HCT116 (cell line): ENCODE results near the gene NCAPH2. TPM values are rescaled to one million over a fixed set of nuclear protein-coding genes. Genes with fewer than 3 reads are reported as not detected.
A peak's percentile ranks its signal among the peaks of the same experiment; 100 is the strongest.

Experiments used
- ATAC-seq: fragments of 200-7000 bp; cut with Tn5 transposase; 2 replicates; pipeline ENCODE4 v1.9.1; 2020; ENCODE audit warnings: mild to moderate bottlenecking, moderate library complexity
- BruUV-seq: library from RNA; stranded (reverse); fragments of 400-500 nt; replicated peaks from 2 replicates; lab custom pipeline; 2021; lab: Mats Ljungman, UMichigan
- CTCF ChIA-PET: fragments of 300-600 bp; sonication (Branson Sonifier 250); formaldehyde crosslinking; loops from one replicate; lab custom pipeline; 2021; ENCODE audit warnings: antibody characterized with exemption; lab: Charles Lee
- POLR2A ChIA-PET: fragments of 300-600, 350-600 bp; sonication (Branson Sonifier 250); formaldehyde crosslinking; loops from one replicate; lab custom pipeline; 2021; ENCODE audit warnings: antibody characterized with exemption; lab: Charles Lee
- RAD21 ChIA-PET, 2 experiments: fragments of 300-600 bp; sonication (Branson Sonifier 250); formaldehyde crosslinking; loops; one replicate each; lab custom pipeline; 2023; ENCODE audit warnings: low total read pairs in 2 of 2; ENCODE audit not compliant: uncharacterized antibody in 2 of 2, unreplicated experiment in 2 of 2, low non-redundant PET in 1 of 2; lab: Charles Lee
- DNase-seq: peaks from one replicate; pipeline ENCODE4 v3.0.0-alpha.2; 2010; ENCODE audit warnings: low read depth, low spot score
- H2AFZ ChIP-seq: fragments of 200-600 bp; shearing (Covaris generic), sonication (generic); 2 replicates; pipeline ENCODE4 v1.6.1; 2017; ENCODE audit warnings: low read depth, mixed run types, mixed read lengths, antibody characterized with exemption, low read length; ENCODE audit not compliant: poor library complexity, severe bottlenecking
- H3K27ac ChIP-seq: 2 replicates; pipeline ENCODE4 v1.5.1; 2012; ENCODE audit warnings: low read depth, low read length
- H3K27me3 ChIP-seq: fragments of 200-600 bp; sonication (generic); 2 replicates; pipeline ENCODE4 v1.6.1; 2016; ENCODE audit warnings: mixed run types, low read length, mixed read lengths; ENCODE audit not compliant: insufficient read depth
- H3K36me3 ChIP-seq, 2 experiments: fragments of 200-500 bp in 1 of 2; fragments of 200-600 bp in 1 of 2; sonication (Bioruptor generic) in 1 of 2; sonication (generic) in 1 of 2; 2 replicates each; pipeline versions ENCODE4 v1.5.1 to v1.6.1; 2014 to 2016; ENCODE audit warnings: low read length in 2 of 2, inconsistent platforms in 1 of 2, mixed read lengths in 1 of 2, mixed run types in 1 of 2; ENCODE audit not compliant: insufficient read depth in 2 of 2, control insufficient read depth in 1 of 2
- H3K4me1 ChIP-seq, 2 experiments: fragments of 200-600 bp in 1 of 2; sonication (generic) in 1 of 2; 2 replicates each; pipeline versions ENCODE4 v1.5.1 to v1.6.1; 2012 to 2017; ENCODE audit warnings: low read length in 2 of 2, inconsistent platforms in 1 of 2, mild to moderate bottlenecking in 1 of 2, mixed read lengths in 1 of 2, mixed run types in 1 of 2, moderate library complexity in 1 of 2; ENCODE audit not compliant: insufficient read depth in 2 of 2, control insufficient read depth in 1 of 2
- H3K4me2 ChIP-seq: fragments of 200-600 bp; sonication (generic); 2 replicates; pipeline ENCODE4 v1.6.1; 2017; ENCODE audit warnings: mixed run types, low read length, mixed read lengths
- H3K4me3 ChIP-seq, 2 experiments: fragments of 200-600 bp in 1 of 2; sonication (generic) in 1 of 2; replicated peaks in 1 of 2; 2 replicates each; pipeline ENCODE4 v1.5.1; 2011 to 2016; ENCODE audit warnings: low read length in 2 of 2, control low read depth in 1 of 2, low read depth in 1 of 2, mild to moderate bottlenecking in 1 of 2, mixed read lengths in 1 of 2, mixed run types in 1 of 2
- H3K79me2 ChIP-seq: fragments of 200-600 bp; sonication (generic); 2 replicates; pipeline ENCODE4 v1.6.1; 2017; ENCODE audit warnings: mild to moderate bottlenecking, mixed run types, low read length, moderate library complexity, mixed read lengths; ENCODE audit not compliant: insufficient read depth
- H3K9ac ChIP-seq: fragments of 200-600 bp; sonication (generic); 2 replicates; pipeline ENCODE4 v1.6.1; 2016; ENCODE audit warnings: low read length, mixed read lengths
- H3K9me2 ChIP-seq: fragments of 200-600 bp; sonication (generic), shearing (Covaris generic); 2 replicates; pipeline ENCODE4 v1.6.1; 2017; ENCODE audit warnings: mixed run types, mild to moderate bottlenecking, moderate library complexity; ENCODE audit not compliant: insufficient read depth
- H3K9me3 ChIP-seq, 2 experiments: fragments of 200-500 bp in 1 of 2; fragments of 200-600 bp in 1 of 2; sonication (Bioruptor generic) in 1 of 2; sonication (generic) in 1 of 2; 2 replicates each; pipeline ENCODE4 v1.6.1; 2014 to 2017; ENCODE audit warnings: low read length in 2 of 2, mixed read lengths in 2 of 2, inconsistent platforms in 1 of 2, low read depth in 1 of 2, mild to moderate bottlenecking in 1 of 2, mixed run types in 1 of 2, moderate library complexity in 1 of 2; ENCODE audit not compliant: control insufficient read depth in 1 of 2, insufficient read depth in 1 of 2
- H4K20me1 ChIP-seq: fragments of 200-600 bp; sonication (generic), shearing (Covaris generic); 2 replicates; pipeline ENCODE4 v1.6.1; 2017; ENCODE audit warnings: mixed run types, mild to moderate bottlenecking, moderate library complexity; ENCODE audit not compliant: insufficient read depth
- CBX3 ChIP-seq: IDR thresholded peaks from 2 replicates; pipeline ENCODE4 v1.6.1; 2012; ENCODE audit warnings: low read depth
- CEBPB ChIP-seq: IDR thresholded peaks from 2 replicates; pipeline ENCODE4 v1.6.1; 2012; ENCODE audit warnings: low read depth
- EGR1 ChIP-seq: IDR thresholded peaks from 2 replicates; pipeline ENCODE4 v1.6.1; 2012; ENCODE audit warnings: low read depth
- EZH2 ChIP-seq: fragments of 200-600 bp; sonication (generic); IDR thresholded peaks from 2 replicates; pipeline ENCODE4 v1.6.1; 2017; ENCODE audit warnings: antibody characterized with exemption, mixed run types
- JUND ChIP-seq: IDR thresholded peaks from 2 replicates; pipeline ENCODE4 v1.6.1; 2012
- POLR2A ChIP-seq: IDR thresholded peaks from 2 replicates; pipeline ENCODE4 v1.7.0; 2011; ENCODE audit warnings: borderline replicate concordance; ENCODE audit not compliant: insufficient read depth, insufficient read length; ENCODE audit errors: extremely low read depth
- RAD21 ChIP-seq: IDR thresholded peaks from 2 replicates; pipeline ENCODE4 v1.6.1; 2012; ENCODE audit warnings: low read depth, mild to moderate bottlenecking
- SP1 ChIP-seq: IDR thresholded peaks from 2 replicates; pipeline ENCODE4 v1.6.1; 2012; ENCODE audit warnings: low read depth
- SRF ChIP-seq: IDR thresholded peaks from 2 replicates; pipeline ENCODE4 v1.6.1; 2012; ENCODE audit warnings: low read depth
- TCF7L2 ChIP-seq: IDR thresholded peaks from 2 replicates; pipeline ENCODE4 v1.7.0; 2011; ENCODE audit warnings: borderline replicate concordance, inconsistent platforms; ENCODE audit not compliant: insufficient read depth, insufficient read length; ENCODE audit errors: extremely low read depth
- ZFX ChIP-seq: fragments of 450-650 bp; IDR thresholded peaks from 2 replicates; pipeline ENCODE4 v1.6.1; 2017
- intact Hi-C: fragments of 100-400 bp; cut with micrococcal nuclease; formaldehyde crosslinking; loops from 2 replicates; pipeline ENCODE4 v1.10.0; 2022
- total RNA-seq: library from RNA; stranded (reverse); gene quantifications from one replicate; pipeline ENCODE4 v1.2.1, GENCODE V29; 2021; ENCODE audit not compliant: unreplicated experiment
- TF ChIP-seq, protein P1 (sequence below): IDR thresholded peaks from 2 replicates; pipeline ENCODE4 v1.6.1; 2011; ENCODE audit warnings: mild to moderate bottlenecking, low read length, moderate library complexity; ENCODE audit not compliant: insufficient replicate concordance; ENCODE audit errors: extremely low read depth
- TF ChIP-seq, protein P2 (sequence below): IDR thresholded peaks from 2 replicates; pipeline ENCODE4 v1.6.1; 2012
- TF ChIP-seq, protein P3 (sequence below): IDR thresholded peaks from 2 replicates; pipeline ENCODE4 v1.6.1; 2012; ENCODE audit warnings: low read depth
- TF ChIP-seq, protein P4 (sequence below): IDR thresholded peaks from 2 replicates; pipeline ENCODE4 v1.6.1; 2012

Gene NCAPH2
- total RNA-seq, 1 experiment from 2014 or later: 99.1 TPM

DNA sequence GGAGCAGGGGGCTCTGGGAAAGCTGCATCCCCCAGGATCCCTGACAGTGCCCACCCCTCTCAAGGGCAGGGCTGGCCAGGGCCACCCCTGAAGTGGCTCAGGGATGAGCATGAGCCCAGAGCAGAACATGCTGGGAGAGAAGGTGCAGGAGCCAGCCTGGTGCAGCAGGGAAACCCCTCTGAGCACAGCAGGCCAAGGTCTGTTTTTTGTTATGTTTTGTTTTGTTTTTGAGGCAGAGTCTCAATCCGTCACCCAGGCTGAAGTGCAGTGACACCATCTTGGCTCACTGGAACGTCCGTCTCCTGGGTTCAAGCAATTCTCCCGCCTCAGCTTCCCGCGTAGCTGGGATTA is 32.4 kb upstream of the NCAPH2 start:
- ChIA-PET CTCF (no interaction called here), RAD21 (no interaction called here), POLR2A (no interaction called here)
- peak overlapping the region; percentile 56; the same call in 1 of the 2 replicates for H3K27ac ChIP-seq
- H3K79me2 ChIP-seq: peaks cover 40% of the 10 kb centered on the region
- peak overlapping the region; percentile 67 for H3K9ac ChIP-seq
- no peaks in the 10 kb centered on the region for H3K27me3 ChIP-seq
- DNase-seq: no peak
- no peaks in the 10 kb centered on the region for H3K9me2 ChIP-seq
- no TSS peak for BruUV-seq
- H4K20me1 ChIP-seq: peaks cover 6% of the 10 kb centered on the region; the same call in 1 of the 2 replicates
- peak overlapping the region; percentile 89 for H3K4me2 ChIP-seq
- TF ChIP-seq CBX3 (no peak), EGR1 (no peak), EZH2 (no peak), SP1 (no peak), CEBPB (no peak), SRF (no peak), POLR2A (no peak), RAD21 (no peak), TCF7L2 (no peak), JUND (no peak), ZFX (no peak)
- TF ChIP-seq, protein P1, sequence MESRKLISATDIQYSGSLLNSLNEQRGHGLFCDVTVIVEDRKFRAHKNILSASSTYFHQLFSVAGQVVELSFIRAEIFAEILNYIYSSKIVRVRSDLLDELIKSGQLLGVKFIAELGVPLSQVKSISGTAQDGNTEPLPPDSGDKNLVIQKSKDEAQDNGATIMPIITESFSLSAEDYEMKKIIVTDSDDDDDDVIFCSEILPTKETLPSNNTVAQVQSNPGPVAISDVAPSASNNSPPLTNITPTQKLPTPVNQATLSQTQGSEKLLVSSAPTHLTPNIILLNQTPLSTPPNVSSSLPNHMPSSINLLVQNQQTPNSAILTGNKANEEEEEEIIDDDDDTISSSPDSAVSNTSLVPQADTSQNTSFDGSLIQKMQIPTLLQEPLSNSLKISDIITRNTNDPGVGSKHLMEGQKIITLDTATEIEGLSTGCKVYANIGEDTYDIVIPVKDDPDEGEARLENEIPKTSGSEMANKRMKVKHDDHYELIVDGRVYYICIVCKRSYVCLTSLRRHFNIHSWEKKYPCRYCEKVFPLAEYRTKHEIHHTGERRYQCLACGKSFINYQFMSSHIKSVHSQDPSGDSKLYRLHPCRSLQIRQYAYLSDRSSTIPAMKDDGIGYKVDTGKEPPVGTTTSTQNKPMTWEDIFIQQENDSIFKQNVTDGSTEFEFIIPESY: no peak
- TF ChIP-seq, protein P2, sequence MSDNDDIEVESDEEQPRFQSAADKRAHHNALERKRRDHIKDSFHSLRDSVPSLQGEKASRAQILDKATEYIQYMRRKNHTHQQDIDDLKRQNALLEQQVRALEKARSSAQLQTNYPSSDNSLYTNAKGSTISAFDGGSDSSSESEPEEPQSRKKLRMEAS: no peak
- TF ChIP-seq, protein P3, sequence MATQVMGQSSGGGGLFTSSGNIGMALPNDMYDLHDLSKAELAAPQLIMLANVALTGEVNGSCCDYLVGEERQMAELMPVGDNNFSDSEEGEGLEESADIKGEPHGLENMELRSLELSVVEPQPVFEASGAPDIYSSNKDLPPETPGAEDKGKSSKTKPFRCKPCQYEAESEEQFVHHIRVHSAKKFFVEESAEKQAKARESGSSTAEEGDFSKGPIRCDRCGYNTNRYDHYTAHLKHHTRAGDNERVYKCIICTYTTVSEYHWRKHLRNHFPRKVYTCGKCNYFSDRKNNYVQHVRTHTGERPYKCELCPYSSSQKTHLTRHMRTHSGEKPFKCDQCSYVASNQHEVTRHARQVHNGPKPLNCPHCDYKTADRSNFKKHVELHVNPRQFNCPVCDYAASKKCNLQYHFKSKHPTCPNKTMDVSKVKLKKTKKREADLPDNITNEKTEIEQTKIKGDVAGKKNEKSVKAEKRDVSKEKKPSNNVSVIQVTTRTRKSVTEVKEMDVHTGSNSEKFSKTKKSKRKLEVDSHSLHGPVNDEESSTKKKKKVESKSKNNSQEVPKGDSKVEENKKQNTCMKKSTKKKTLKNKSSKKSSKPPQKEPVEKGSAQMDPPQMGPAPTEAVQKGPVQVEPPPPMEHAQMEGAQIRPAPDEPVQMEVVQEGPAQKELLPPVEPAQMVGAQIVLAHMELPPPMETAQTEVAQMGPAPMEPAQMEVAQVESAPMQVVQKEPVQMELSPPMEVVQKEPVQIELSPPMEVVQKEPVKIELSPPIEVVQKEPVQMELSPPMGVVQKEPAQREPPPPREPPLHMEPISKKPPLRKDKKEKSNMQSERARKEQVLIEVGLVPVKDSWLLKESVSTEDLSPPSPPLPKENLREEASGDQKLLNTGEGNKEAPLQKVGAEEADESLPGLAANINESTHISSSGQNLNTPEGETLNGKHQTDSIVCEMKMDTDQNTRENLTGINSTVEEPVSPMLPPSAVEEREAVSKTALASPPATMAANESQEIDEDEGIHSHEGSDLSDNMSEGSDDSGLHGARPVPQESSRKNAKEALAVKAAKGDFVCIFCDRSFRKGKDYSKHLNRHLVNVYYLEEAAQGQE: no peak
- TF ChIP-seq, protein P4, sequence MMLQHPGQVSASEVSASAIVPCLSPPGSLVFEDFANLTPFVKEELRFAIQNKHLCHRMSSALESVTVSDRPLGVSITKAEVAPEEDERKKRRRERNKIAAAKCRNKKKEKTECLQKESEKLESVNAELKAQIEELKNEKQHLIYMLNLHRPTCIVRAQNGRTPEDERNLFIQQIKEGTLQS: no peak
- H3K36me3 ChIP-seq: no peaks in the 10 kb centered on the region
- intact Hi-C loops: no loop called here
- H3K4me3 ChIP-seq: peak overlapping the region; percentile 45 to 87
- no peak for ATAC-seq
- no peaks in the 10 kb centered on the region for H3K9me3 ChIP-seq
- peaks cover 20 to 40% of the 10 kb centered on the region in 2 experiments for H3K4me1 ChIP-seq
- no peak overlapping the region for H2AFZ ChIP-seq
